Measurements from ENCODE around the gene VAC14. TPM values are rescaled to one million over a fixed set of nuclear protein-coding genes. Genes with fewer than 3 reads are reported as not detected.
A peak's percentile ranks its signal among the peaks of the same experiment; 100 is the strongest.

Gene VAC14
- total and polyA plus RNA-seq, 2 of the 8 experiments (the other 6 are each of a cell fraction or from before 2014, with no cell fraction given): 56.0 to 108 TPM

GRCh38 chr16:70697594-70698170, 103.3 kb downstream of the VAC14 start:
- Histone ChIP-seq H3K79me1 (ENCODE audit: low read depth, low read length) (no peaks in the 10 kb centered on the region; the same call in 1 of the 2 replicates), H2BK15ac (ENCODE audit: low read length) (0 out of 2 replicates have a peak overlapping the region, but pooled peaks have one; percentile 72), H3K4me1 (replicated peaks in 1 of 4; ENCODE audit: control insufficient read depth in 3 of 4, insufficient read depth in 4 of 4, low read length in 3 of 4) (peaks cover 5 to 27% (median 22%) of the 10 kb centered on the region in 4 experiments), H3K4me3 (ENCODE audit: extremely low read depth in 1 of 4, insufficient read depth in 2 of 4, low read depth in 3 of 4, low read length in 4 of 4) (no peak overlapping the region), H2BK120ac (replicated peaks; ENCODE audit: low read depth, low read length) (no peak overlapping the region), H3K18ac (ENCODE audit: extremely low read depth, low read length) (no peak overlapping the region), H3K36me3 (ENCODE audit: control insufficient read depth in 2 of 4, insufficient read depth in 4 of 4, low read length in 3 of 4) (no peaks in the 10 kb centered on the region), H3K4ac (replicated peaks; ENCODE audit: insufficient read length, low read depth, low read length) (no peak overlapping the region), H2BK5ac (ENCODE audit: low read depth, low read length) (no peak overlapping the region), H4K91ac (replicated peaks; ENCODE audit: insufficient read length, low read length) (no peak overlapping the region), H3K9me3 (ENCODE audit: insufficient read depth in 2 of 2, low read depth in 1 of 2, low read length in 1 of 2) (no peaks in the 10 kb centered on the region), H2BK12ac (ENCODE audit: low read depth, low read length) (no peak overlapping the region), H2AFZ (ENCODE audit: low read length) (no peak overlapping the region), H2AK5ac (ENCODE audit: low read depth, low read length) (no peak overlapping the region), H3K56ac (replicated peaks; ENCODE audit: insufficient read length, low read depth, low read length) (no peak overlapping the region), H3K23me2 (ENCODE audit: low read depth, low read length) (no peaks in the 10 kb centered on the region), H4K5ac (ENCODE audit: insufficient read length, low read depth, low read length) (no peak overlapping the region), H3K27ac (ENCODE audit: low read depth, low read length) (no peak overlapping the region), H3K9ac (replicated peaks in 1 of 4; ENCODE audit: extremely low read depth in 1 of 4, low read depth in 3 of 4, low read length in 3 of 4) (no peak overlapping the region), H3K4me2 (ENCODE audit: insufficient read depth in 1 of 2, low read depth in 2 of 2, low read length in 2 of 2) (no peak overlapping the region), H4K20me1 (replicated peaks in 1 of 2; ENCODE audit: control insufficient read depth in 1 of 2, insufficient read depth in 2 of 2, low read length in 2 of 2) (no peaks in the 10 kb centered on the region), H3K79me2 (ENCODE audit: control insufficient read depth in 1 of 2, insufficient read depth in 2 of 2, low read length in 2 of 2) (no peaks in the 10 kb centered on the region), H4K8ac (ENCODE audit: extremely low read depth, insufficient read depth, low read length) (no peak overlapping the region; the same call in 1 of the 2 replicates), H3K14ac (ENCODE audit: insufficient read length) (no peak overlapping the region), H3K23ac (ENCODE audit: insufficient read length) (no peak overlapping the region), H2BK20ac (ENCODE audit: low read length) (no peak overlapping the region), H3K27me3 (replicated peaks in 1 of 4; ENCODE audit: control insufficient read depth in 3 of 4, extremely low read depth in 1 of 4, insufficient read depth in 3 of 4, low read length in 3 of 4) (no peaks in the 10 kb centered on the region)
- FAIRE-seq: no peak
- no peak for DNase-seq (ENCODE audit: low read depth in 1 of 2, low spot score in 2 of 2)
- POLR2A ChIA-PET (ENCODE audit: partially characterized antibody): interaction anchor here (1.4 to 2.4 kb wide), 2 partner anchors 9 to 10 kb away, joined by 3 to 13 read pairs; no protein-coding TSS in a partner anchor
- 92% methylated on average over 14 of the region's 14 CpGs; no CpG with 5 or more reads in 1 of the 2 experiments for WGBS, 2 experiments (ENCODE audit: extremely low coverage in 1 of 2, insufficient coverage in 1 of 2, insufficient read length in 1 of 2, insufficient replicate concordance in 2 of 2, low coverage in 1 of 2, low lambda C conversion rate in 2 of 2, missing lambda C conversion rate in 1 of 2)
- CTCF ChIA-PET (ENCODE audit: partially characterized antibody): interaction anchor here (1.2 to 3.3 kb wide), 3 partner anchors 40 to 74 kb away, joined by 3 to 15 read pairs (median 3); no protein-coding TSS in a partner anchor
- TF ChIP-seq RBBP5 (IDR thresholded peaks at IDR 0.05; ENCODE audit: borderline replicate concordance, low read depth, low read length) (no peak), PHF8 (conservative IDR thresholded peaks at IDR 0.05; ENCODE audit: low read depth, low read length) (no peak)
